Smooth muscle cell of the pulmonary artery (primary cell): ENCODE data around the gene ORC1. TPM values are rescaled to one million over a fixed set of nuclear protein-coding genes. Genes with fewer than 3 reads are reported as not detected.

ENCODE experiments used
- total RNA-seq: library from RNA; depleted of rRNA; stranded (reverse); fragments of >200 nt; gene quantifications from 2 replicates; pipeline ENCODE4 v1.2.3, GENCODE V29; 2014

The ORC1 gene
- total RNA-seq, result 0.99 and 1.4 TPM in 2 replicates

DNA sequence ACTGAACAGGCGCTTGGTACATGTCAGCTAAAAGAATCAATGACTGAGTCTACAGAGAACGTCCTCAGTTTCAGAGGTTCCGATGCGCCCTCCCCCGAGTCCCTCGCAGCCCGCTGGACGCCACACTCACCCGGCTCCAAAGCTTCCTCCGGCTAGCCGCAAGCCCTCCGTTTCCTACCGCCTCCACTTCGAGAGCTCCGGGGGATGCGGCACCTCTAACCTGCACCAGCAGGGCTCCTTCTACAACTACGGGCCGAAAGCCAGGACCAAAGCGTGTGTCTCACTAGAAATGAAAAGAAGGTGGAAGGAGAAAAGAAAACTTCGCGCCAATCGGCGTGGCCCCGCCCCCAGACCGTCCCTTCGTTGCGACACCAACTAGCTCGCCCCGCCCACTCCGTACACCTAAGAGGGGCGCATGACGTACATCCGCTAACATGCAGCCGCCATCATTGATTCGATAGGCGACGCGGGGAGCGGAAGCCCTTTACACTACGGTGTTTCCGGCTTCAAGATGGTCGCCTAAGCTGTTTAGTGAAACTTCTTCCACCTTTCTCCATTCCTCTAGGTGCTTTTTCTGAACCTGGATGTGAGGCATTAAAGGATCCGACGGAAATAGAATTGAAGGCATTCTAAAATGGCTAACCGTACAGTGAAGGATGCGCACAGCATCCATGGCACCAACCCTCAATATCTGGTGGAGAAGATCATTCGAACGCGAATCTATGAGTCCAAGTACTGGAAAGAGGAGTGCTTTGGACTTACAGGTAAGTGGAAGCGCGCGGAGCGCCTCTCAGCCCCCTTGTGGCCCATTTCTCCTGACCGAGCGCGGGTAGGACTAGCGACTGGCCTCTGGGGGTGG is at the start of gene ORC1, which contains the start of gene PRPF38A:
TSS of gene ORC1 (minus strand) at position 308 of the 859 bp plus-strand sequence. CDS start 2,200 bp downstream, outside the sequence.
TSS of gene PRPF38A (plus strand) at position 487 of the 859 bp plus-strand sequence. CDS start at position 635, 148 bp downstream.

DNA sequence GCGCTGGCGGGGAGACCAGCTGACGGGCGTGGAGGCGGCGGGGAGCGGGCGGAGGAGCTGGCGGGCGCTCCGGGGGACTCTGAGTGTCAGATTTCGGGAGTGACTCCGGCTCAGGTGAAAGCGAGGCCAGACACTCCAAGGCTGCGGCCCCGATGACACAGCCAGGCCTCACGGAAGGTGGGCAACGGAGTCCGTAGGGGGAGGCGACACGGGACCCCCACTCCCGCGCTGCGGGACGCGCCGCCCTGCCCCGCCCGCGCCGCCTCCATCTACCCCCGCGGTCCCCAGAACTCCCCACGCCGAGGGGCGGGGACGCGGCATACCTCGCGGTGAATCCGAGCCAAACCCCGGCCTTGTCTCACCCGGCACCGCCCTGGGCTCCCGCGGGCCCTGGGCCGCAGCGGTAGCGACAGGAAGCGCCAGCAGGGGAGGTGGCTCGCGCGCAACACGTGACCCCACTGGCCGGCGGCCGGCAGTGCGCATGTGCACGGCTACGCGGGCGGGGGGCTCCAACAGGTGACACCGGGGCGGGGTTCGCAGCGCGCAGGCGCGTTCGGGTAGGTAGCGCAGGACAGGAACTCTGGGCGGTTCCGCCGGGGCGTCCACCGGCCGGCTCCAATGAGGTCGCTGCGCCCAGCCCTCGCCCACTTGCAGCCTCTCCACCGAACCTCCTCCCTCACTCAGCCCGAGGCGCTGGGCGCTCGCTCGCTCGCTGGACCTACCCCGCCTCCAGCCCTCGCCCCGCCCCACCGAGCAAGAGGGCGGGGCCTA is 38.3 kb downstream of the ORC1 start, which contains the start of gene CC2D1B:
TSS of gene CC2D1B (minus strand) at position 460 of the 771 bp plus-strand sequence. CDS start 1,585 bp downstream, outside the sequence.

Other genes starting within 250 kb of the ORC1 start
- 29.5 and 39.4 TPM in 2 replicates for gene CC2D1B, start 38.2 kb downstream of the ORC1 start, total RNA-seq
- gene PRPF38A, start 179 bp upstream of the ORC1 start, total RNA-seq, result 8.5 and 9.1 TPM in 2 replicates
- gene TUT4, start 148.7 kb upstream of the ORC1 start, total RNA-seq, result 27.2 and 29.7 TPM in 2 replicates
- gene GPX7, start 197.9 kb upstream of the ORC1 start, total RNA-seq, result 13.3 and 14.6 TPM in 2 replicates
- gene SHISAL2A, start 228.7 kb upstream of the ORC1 start, total RNA-seq, result not detected in 2 replicates